Cardiac fibroblast (primary cell): ENCODE results near the gene MFSD12.

Experiments
- DNase-seq, 2 donors: peaks; one replicate each; pipeline versions ENCODE4 v3.0.0 to v3.0.0-alpha.2; 2010; ENCODE audit warnings: low read depth in 2 of 2
- H3K4me3 ChIP-seq, 2 donors: replicated peaks in 1 of 2; 1 replicate in 1 of 2; 2 replicates in 1 of 2; pipeline ENCODE4 v1.5.1; 2011; ENCODE audit warnings: low read depth in 2 of 2, low read length in 2 of 2, mild to moderate bottlenecking in 2 of 2, moderate library complexity in 1 of 2
- TF ChIP-seq, protein P1 (sequence below): IDR thresholded peaks from one replicate; pipeline ENCODE4 v1.5.1; 2011; ENCODE audit warnings: low read depth, mild to moderate bottlenecking, low read length, inconsistent platforms

Gene MFSD12

DNA sequence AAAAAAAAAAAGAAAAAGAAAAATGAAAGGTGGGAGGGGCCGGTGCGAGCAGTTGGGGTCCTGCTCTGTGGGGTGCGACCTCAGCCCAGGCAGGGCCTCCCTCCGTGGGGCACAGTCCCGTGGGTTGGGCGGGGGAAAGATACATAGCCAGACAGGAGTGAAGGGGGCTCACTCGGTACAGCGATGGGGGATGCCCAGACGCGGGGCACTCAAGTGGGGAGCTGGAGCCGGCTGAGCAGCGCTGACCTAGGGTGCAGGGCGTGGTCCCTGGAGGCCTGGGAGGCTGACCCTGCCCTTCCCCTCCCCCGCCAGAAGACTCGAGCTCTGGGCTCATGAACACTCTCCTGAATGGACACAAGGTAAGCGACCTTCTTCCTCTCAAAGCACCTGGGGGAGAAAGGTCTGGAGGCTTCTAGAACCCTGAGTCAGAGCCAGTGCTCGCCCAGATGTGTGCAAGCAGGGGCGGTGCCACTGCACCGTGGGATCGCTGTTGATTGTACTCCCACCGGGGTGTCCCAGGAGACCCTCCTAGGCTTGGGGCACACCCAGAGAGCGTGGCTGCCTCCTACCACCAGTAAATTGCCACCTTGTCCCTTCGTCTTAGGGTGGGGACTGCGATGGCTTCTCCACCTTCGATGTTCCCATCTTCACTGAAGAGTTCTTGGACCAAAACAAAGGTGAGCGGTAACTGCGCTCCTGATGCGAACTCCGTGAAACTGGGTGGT lies 18.7 kb upstream of the MFSD12 start:
- H3K4me3 ChIP-seq = peak overlapping the region; percentile 25 to 26
- TF ChIP-seq, protein P1, sequence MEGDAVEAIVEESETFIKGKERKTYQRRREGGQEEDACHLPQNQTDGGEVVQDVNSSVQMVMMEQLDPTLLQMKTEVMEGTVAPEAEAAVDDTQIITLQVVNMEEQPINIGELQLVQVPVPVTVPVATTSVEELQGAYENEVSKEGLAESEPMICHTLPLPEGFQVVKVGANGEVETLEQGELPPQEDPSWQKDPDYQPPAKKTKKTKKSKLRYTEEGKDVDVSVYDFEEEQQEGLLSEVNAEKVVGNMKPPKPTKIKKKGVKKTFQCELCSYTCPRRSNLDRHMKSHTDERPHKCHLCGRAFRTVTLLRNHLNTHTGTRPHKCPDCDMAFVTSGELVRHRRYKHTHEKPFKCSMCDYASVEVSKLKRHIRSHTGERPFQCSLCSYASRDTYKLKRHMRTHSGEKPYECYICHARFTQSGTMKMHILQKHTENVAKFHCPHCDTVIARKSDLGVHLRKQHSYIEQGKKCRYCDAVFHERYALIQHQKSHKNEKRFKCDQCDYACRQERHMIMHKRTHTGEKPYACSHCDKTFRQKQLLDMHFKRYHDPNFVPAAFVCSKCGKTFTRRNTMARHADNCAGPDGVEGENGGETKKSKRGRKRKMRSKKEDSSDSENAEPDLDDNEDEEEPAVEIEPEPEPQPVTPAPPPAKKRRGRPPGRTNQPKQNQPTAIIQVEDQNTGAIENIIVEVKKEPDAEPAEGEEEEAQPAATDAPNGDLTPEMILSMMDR = no peak
- no peak for DNase-seq

DNA sequence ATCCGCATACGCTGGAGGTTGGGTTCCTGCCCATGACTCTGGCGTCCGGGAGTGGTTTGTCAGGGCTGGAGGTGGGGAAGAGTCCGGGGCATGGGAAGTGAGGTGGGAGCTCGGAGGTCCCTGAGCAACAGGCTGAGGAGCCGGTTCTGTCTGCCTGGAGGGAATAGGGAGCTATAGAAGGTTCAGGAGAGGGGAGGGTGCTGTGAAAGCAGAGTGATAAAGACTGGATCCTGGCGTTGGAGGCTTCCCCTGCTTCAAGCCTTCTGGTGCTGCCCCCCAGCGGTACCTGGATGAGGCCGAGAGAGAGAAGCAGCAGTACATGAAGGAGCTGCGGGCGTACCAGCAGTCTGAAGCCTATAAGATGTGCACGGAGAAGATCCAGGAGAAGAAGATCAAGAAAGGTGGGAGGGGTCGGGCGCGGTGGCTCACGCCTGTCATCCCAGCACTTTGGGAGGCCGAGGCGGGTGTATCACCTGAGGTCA lies 17.9 kb upstream of the MFSD12 start:
- H3K4me3 ChIP-seq = no peak overlapping the region
- DNase-seq = peak; percentile 43 to 51
- TF ChIP-seq, protein P1 = peak; percentile 31

DNA sequence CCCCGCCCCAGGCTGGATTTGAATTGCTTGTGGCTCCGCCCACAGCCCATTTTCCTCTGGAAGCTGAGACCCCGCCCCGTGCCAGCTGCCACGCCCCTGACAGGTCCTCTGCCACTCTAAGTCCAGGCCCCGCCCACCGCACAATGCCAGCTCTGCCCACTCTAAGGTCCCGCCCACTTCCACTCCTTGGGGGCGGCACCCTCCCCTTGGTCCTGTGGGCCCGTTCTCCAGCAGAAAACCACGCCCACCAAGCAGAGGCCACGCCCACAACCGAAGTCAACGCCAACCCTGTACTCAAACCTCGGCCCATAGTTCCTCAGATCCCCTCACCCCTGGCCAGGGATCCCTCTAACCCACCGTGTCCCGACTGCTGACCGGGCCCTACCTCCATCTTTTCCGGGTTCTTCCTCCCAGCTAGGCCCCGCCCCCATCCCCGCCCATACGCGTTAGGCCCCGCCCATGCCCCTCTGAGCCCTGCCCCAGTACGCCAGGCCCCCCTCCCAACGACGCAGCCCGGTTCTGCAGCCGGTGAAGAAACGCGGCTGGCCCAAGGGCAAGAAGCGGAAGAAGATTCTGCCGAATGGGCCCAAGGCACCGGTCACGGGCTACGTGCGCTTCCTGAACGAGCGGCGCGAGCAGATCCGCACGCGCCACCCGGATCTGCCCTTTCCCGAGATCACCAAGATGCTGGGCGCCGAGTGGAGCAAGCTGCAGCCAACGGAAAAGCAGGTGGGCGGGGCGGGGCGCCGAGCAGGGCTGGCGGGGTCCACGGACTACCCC lies 16.7 kb upstream of the MFSD12 start:
- peak; percentile 97 for DNase-seq

DNA sequence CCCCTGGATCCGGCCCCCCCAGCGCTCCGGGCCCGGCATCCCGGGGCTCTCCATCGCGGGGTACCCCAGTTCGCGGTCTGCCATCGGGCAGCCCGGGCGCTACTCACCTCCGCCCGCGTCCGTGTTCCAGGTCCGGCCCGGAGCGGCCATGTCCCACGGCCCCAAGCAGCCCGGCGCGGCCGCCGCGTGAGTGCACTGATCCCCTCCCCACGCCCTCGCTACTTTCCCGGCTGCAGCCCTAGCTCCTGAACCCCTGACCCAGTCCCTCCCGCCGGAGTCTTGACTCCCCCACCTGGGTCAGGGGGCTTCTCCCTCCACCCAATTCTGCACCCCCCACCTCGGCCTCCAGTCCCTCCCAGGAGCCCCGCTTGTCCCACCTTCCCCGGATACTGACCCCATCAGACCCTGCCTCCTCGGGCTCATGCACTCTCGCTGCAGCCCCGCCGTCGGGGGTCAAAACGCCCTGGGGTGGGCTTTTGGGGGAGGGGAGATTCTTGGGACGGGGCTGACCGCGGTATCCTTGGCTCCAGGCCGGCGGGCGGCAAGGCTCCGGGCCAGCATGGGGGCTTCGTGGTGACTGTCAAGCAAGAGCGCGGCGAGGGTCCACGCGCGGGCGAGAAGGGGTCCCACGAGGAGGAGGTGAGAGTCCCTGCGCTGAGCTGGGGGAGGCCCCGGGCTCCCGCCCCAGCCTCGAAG lies 15.9 kb upstream of the MFSD12 start:
- DNase-seq = no peak
- TF ChIP-seq, protein P1 = no peak
- H3K4me3 ChIP-seq = peak overlapping the region; percentile 88 to 95

More for the DNA sequence above, 16.7 kb upstream of the MFSD12 start:
- TF ChIP-seq, protein P1 = no peak
- peak overlapping the region; percentile 88 to 95 for H3K4me3 ChIP-seq

DNA sequence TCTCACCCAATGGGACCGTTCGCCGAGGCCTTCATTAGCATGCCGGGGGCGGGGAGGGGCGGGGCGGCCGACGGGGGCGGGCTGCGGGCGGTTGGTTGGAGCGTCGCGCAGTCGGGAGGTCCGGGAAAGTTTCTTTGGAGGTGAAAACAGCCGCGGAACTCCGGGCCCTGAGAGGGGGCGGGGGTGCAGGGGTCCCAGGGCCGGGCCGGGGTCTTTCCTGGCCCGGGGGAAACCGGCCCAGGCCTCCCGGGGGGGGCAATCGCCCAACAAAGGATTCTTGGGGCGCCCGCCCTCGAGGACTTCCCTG lies 15.4 kb upstream of the MFSD12 start, which contains the start of gene HMG20B:
Gene HMG20B (plus strand): TSS at position 90 of the 307 bp plus-strand sequence. CDS start 366 bp downstream, outside the sequence.
- TF ChIP-seq, protein P1 = no peak
- H3K4me3 ChIP-seq = peak within 1 kb of the TSS; percentile 88 to 95
- no peak for DNase-seq

DNA sequence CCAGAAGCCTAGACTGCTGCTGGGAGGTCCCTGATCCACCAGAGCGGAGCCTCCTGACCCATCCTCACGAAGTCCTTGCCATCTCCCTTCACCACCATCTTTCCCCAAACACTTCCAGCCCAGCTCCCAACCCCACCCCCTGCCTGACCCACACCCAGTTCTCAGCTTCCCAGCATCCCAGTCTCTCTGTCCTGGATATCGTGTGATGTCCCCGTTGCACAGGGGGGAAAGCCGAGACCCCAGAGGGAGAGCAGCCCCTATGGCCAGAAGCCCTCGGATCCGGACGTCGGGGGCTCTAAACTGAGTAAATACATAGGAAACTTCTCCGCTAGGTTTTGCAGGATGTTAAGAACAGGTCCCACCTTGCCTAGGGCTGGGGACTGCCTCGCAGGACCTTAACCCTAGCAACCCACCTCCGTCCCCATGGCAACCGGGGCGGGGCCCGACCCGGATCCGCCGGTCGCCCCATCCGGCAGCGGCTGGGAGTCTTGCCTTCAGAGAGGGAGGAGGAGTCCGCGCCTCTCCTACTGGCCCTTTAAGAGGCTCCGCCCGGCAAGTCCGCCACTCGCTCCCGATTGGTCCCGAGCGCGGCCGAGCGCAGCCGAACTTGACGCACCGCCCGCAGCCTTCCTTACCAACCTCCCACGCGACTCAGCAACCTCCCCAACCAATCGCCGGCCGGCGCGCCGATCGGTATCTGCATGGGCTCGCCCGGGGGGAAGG lies 14.9 kb upstream of the MFSD12 start:
- TF ChIP-seq, protein P1 = no peak
- peak overlapping the region; percentile 57 to 62 for H3K4me3 ChIP-seq
- DNase-seq = peak; percentile 100
